ENCODE results near the gene EPAS1.

The EPAS1 gene

DNA sequence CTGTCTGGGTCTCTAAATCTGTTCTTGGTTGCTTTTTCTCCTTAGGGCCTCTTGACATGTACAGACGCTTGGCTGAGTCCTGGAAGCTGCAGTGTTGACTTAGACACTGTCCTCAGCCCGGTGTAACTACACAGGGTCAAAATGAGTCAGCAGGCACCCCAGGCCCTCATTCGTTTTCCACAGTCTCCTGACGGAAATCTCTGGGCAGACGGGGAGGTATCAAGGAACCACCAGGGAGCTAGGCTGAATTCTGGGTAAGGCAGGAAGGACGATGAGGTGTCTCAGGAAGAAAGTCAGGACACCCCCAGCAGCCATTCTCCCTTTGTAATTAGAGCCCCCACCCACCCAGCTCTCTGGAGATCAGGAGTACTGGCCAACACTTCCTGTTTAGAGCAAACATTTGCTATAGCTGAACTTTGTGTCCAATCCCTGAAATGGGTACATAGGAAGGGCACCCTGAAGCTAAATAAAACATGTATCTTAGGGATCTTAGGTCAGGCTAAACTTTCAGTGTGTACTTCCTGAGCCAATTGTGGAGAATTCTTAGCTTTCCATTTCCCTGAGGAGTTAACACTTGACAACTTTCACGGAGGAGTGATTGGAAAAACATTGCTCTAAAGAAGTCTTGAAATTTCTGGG, 23.9 kb upstream of the EPAS1 start:
- no peak for DNase-seq (ENCODE audit: low read depth)

DNA sequence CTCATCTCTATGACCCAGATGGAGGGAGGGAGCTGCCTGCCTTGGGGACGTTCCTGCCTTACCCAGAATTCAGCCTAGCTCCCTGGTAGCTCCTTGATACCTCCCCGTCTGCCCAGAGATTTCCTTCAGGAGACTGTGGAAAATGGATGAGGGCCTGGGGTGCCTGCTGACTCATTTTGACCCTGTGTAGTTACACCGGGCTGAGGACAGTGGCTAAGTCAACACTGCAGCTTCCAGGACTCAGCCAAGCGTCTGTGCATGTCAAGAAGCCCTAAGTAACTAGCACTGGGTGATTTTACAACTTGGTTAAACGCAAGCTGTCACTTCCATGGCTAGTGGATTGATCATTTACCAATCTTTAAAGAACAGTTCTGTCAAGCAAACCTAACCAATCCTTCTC, 23.3 kb upstream of the EPAS1 start:
- no peak for DNase-seq (ENCODE audit: low read depth)

DNA sequence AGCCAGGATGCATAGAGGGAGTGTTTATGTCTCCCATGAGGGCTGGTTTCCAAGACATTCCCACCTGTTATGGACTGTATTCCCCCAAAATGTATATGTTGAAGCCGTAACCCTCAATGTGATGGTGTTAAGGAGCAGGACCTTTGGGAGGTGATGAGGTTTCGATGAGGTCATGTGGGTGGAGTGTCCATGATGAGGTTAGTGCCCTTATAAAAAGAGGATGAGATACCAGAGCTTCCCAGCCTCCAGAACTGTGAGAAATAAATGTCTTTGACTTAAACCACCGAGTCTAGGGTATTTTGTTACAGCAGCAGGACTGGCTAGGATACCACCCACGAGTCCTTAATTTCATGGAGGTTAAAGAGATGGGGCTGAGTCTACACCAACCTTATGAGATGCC, 22.6 kb upstream of the EPAS1 start:
- DNase-seq (ENCODE audit: low read depth) = no peak

DNA sequence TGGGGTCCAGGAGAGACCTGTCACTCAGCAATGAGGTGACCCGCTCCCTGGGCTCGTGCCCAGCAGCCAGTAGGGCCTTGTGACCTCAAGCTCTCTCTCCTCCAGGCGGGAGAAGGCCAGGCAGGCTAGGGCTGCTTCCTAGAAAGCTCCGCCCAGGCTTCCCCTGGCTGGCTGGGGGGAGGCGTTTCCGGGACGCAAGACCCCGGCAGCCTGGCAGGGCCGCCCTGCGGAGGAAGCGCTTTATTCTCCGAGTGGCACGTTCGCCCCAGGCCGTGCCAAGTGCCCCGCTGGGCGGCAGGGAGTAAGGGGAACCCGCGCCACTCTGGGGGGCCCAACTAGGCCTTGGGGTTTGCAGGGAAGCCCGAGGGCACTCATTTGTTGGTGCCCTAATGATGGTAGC, 21.2 kb upstream of the EPAS1 start:
- peak; percentile 10 for DNase-seq (ENCODE audit: low read depth)

DNA sequence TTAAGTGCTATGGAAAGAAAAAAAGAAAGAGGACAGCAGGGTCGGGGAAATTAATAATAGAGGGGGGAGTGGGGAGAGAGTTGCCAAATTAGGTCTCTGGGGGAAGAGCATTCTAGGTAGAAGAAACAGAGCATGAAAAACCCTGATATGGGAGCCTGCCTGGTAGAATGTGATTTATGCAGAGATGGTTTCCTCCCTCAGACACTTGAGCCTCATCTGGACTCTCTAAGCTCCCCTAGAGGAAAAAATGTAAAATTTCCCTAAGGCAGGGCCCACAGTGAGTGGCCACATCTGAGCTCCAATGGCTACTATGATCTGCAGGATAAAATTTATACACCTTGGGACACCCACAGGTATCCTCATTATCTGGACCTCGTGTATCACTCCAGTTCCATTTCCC, 20.6 kb upstream of the EPAS1 start:
- no peak for DNase-seq (ENCODE audit: low read depth)

DNA sequence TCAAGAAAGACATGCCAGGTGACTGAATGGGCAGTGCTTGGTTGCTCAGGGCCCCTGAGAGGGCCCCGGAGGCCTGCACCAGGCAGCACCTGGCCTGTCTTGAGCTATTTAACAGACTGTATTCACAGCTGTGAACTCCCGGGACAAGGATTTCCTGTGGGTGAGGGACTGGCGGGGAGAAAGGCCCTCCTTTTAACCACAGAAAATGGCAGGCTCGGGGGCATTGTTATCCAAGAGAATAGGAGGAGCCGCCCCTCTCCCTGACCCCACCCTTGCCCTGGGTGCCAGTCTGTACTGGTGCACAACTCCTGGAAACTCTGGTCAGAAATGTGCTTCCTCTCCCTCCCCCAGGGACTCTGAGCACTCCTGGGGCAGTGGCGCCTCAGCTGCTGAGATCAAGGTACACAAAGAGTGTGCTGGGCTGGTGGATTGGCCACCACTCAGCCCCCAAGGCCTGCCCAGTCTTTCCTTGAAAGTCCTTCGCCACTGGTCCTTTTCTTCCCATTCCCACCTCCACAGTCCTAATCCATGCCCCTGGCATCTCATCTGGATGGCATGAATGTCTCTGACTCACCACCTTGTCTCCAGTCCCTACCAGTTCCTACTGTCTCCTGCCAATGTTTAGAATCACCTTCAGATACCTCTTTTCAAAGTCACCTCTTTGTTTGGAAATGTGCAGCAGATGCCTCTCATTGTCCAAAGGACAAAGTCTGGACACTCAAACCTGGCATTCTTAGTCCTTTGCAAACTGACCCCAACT, 19.6 kb upstream of the EPAS1 start:
- no peak for DNase-seq (ENCODE audit: low read depth)

DNA sequence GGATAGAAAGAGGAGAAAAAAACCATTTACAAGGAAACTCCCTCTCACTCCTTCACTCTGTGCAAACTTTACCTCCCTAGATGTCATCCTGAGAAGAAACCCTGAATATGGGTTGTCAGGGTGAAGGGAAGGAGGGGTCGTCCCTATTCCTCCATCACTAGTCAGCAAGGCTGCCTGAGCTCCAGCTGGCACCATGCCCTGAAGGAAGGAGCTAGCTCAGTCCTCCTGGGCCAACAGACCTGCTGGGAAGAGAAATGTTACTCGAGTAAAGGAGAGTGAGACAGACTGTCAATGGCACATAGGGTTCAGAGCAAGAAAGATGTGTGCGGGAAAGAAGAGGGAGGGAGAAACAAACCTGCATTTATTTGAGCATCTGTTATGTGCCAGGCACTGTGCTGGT, 18.3 kb upstream of the EPAS1 start:
- DNase-seq (ENCODE audit: low read depth) = no peak

DNA sequence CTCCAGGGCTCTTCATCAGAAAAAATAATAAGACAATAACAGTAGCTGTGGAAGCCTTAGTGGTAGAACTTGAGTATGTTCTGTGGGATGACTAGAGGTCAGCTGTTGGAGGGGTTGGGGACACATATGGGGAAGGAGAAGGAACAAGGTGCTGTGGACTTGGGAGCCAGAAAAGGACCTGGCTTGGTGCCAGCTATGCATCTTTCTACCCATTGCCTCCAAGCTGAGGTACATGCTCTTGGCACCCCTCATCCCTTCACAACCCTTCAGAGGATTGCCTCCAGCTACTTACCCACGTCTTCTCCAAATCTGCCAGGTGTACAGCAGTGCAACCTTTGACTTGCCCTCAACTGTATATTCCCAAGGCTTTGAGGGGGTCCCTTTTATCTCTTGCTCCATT, 15.3 kb upstream of the EPAS1 start:
- no peak for DNase-seq (ENCODE audit: low read depth)

DNA sequence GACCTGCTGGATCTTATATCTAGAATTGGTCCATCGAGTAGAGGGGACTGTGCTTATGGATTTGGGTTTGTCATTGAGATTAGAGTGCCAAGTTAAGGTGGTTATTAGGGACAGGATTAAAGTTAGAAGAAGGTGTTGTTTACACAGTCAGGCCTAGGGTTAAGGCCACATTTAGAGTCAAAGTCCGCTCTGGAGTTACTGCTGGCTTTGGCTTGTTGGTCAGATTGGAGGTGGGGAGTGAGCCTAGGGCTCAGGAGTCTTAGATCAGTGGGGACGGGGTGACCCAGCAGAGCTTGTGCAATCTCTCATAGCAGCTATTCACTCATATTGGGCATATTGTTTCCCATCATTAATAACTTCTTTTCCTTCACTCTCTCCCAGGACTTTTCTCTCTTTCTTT, 13.5 kb upstream of the EPAS1 start:
- no peak for DNase-seq (ENCODE audit: low read depth)

DNA sequence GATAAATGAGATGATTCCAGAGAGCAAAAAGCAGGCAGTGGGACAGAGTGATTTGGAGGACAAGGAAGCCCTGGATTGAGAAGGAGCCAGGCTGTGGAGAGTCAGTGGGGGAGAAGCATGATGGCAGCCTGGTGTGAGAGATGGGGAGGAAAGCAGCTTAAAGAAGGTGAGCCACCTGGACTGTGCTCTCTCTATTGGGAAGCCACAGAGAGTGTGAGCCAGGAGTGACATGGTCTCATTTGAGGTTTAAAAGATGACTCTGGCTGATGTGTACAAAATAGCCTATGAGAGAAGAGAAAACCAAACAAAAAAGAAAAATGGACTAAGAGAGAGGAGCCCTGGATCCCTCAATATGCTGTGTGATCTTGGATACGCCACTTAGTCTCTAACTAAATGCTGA, 12.9 kb upstream of the EPAS1 start:
- DNase-seq (ENCODE audit: low read depth) = no peak

DNA sequence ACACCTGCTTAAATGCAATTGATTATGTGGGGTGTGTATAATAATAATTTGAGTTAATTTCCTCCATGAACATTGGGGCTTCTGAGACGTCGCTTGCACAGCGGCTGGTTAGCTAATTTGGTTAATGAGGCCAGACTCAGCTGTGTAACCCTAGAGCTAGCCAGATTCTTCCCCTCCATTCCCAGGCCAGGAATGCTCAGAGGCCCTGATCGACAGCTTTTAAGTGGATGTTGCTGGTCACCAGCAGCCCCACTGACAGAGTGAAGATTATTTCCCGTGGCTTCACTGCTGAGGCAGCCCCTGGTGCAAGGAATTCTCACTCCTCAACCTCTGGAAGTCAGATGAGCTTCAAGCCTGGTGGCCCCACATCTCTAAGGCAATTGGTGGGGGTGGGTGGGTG, 12.4 kb upstream of the EPAS1 start:
- no peak for DNase-seq (ENCODE audit: low read depth)

DNA sequence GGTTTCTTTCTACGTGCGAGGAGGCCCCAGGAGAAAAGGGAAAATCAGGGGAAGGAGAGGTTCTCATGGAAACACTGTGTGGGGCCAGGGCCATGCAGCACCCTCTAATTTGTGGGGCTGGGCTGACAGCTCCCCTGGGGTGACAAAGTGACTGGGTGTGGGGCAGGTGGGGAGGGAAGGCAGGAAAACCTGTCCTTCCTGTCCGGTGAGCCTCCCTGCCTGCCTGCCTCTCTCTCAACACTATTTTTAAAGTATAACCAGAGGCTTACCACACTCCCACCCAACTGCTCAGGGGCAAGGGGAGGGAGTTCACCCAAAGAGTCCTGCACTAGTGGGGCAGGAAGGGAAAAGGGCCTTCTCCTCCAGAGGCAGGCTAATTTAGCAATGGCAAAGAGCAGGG, 10.5 kb upstream of the EPAS1 start:
- no peak for DNase-seq (ENCODE audit: low read depth)

DNA sequence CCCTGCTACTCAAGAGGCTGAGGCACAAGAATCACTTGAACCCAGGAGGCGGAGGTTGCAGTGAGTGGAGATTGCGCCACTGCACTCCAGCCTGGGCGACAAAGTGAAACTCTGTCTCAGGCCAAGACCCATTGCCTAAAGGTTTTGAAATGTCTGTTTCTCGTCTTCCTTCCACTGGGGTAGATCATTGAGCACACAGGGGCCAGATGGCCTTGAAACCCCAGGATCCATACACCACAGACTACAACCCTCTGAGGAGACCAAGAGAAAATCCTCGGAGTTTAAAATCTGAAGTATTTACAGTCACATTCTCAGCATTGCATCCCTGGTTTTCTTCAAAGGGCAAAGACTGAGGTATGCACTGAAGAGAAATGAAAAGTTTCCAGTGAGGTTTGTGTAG, 7.1 kb upstream of the EPAS1 start:
- DNase-seq (ENCODE audit: low read depth) = no peak

DNA sequence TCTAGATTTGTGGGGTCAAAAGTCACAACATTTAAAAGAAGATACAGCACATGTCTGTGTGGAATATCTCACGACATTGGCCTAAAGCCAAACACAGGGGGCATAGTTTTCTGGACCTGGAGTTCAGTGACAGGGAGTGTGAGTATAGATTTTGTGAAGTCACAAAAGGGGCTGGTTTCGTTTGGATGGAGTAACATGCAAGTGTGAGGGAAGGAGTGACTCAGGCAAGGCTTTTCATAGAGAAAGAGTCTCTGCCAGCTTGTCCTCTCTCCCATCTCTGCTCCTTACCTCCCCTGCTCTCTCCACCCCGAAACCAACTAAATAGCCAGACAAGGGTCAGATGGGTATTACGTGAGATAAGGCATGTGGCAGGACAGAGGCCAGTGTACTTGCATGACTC, 3.7 kb upstream of the EPAS1 start:
- DNase-seq (ENCODE audit: low read depth) = no peak

DNA sequence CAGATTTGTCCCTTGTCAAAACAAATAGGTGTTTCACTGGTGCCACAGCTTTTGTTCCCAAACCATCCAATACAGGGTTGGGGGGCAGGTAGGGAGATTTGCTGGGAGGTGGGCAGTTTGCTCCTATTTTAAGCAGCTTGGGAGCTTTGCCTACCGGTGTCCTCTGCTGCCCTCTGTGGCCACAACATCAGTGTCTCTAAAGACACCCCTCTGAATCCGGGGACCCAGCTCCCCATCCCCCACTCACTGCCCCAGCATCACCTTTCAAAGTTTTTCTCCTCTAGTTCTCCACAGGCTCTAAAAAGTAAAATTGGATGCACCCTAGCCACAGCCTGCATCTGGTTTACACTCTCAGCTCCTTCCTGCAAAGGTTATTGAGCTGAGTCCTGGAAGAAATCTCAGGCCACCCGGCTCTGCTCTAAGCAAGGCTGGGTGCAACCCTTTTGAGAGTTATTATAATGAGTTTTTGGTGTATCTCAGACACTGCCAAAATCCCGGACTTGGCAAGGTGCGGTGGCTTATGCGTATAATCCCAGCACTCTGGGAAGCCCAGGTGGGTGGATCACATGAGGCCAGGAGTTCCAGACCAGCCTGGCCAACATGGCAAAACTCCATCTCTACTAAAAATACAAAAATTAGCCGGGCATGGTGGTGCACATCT, 2.9 kb upstream of the EPAS1 start:
- DNase-seq (ENCODE audit: low read depth) = no peak

DNA sequence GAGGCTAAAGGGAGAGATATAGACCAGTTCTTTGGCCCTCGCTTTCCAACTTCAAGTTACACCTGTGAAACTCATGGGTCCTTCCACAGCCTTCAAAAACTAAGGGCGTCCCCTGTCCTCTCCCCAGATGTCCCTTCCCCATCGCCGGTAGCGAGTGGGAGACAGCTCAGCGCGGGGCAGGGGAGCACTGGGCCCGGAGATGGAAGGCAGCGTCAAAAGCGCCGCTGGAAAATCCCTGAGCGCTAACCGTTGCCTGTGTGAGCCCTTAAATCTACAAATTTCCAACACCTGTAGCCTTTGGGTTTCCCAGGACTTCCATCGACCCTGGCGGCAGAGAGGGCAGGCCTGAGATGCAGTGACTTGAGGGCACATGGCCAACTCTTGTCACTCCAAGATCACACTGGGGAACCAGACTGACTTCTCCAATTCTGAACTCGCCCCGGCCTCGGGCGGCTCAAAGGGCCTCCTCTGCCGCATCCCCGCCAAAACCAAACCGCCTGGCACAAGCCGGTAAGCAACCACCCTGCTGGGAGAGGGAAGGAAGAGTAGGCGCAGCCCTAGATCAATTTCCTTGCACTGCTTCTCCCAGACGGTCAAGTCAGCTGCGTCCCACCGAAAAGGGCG, 879 bp upstream of the EPAS1 start:
- DNase-seq (ENCODE audit: low read depth) = no peak

DNA sequence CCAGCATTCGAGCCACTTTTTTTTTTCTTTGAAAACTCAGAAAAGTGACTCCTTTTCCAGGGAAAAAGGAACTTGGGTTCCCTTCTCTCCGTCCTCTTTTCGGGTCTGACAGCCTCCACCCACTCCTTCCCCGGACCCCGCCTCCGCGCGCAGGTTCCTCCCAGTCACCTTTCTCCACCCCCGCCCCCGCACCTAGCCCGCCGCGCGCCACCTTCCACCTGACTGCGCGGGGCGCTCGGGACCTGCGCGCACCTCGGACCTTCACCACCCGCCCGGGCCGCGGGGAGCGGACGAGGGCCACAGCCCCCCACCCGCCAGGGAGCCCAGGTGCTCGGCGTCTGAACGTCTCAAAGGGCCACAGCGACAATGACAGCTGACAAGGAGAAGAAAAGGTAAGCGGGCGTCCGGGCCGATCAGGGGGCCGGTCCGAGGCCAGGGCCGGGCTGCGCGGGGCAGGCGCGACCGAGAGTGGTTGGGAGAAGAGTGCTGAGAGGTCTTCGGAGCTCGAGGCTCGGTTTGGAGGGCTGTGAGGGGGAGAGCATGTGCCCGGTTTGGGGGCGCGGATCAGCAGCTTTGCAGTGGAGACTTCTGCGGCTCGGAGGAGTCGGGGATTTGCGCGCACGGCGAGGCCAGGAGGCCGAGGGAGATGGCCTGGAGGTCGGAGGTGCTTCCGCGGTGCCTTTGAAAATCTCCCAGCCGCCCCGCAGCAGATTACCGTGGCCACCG, 502 bp downstream of the EPAS1 start:
- peak; percentile 43 for DNase-seq (ENCODE audit: low read depth)

DNA sequence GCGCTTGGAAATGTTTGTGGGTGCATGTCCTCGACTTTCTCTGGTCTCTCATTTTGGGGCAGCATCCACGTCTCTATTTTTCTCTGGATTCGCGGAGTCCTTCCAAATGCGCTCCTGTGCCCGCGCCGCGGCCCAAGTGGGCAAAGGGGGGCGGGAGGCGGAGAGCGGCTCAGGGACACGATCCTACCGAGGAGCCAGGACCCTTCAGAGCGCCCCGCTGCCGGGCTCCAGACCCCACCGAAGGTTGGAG, 990 bp downstream of the EPAS1 start:
- no peak for DNase-seq (ENCODE audit: low read depth)

DNA sequence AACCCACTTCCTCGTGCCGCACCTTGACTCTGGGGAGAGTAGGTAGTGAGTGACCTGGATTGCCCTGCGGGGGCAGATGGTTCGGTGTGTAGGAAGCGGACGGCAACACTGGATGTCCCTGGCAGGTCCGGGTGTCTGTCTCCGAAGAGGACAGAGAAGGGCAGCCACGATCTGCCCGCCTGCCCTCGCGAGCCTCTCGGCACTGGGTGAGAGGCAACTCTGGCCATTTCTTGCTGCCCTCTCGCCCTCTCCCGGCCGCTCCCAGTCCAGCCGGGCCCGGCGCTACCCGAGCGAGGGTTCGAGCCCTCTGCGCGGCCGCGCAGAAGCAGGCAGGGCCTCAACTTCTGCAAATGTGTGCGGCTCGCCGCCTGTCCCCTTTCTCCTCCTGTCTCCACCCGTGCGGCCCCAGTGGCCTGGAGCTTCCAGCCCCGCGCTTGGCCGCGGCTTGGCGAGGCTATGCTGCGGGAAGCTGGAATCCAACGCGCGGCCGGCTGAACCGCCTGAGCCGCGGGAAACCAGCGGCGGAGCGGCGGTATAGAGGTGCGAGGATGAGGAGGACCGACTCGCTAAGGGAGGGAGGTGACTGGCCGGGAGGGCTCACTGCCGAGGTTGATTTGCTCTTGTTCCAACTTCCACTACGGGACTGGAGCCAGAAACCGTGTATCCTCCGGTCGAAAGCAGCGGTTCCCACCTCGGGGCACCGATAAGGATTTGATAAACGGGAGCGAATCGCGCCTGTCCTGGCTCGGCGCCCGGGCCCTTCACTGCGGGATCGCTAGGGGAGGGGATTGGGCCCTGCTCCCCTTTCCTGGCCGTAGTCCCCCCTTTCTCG, 1.5 kb downstream of the EPAS1 start:
- DNase-seq (ENCODE audit: low read depth) = no peak

DNA sequence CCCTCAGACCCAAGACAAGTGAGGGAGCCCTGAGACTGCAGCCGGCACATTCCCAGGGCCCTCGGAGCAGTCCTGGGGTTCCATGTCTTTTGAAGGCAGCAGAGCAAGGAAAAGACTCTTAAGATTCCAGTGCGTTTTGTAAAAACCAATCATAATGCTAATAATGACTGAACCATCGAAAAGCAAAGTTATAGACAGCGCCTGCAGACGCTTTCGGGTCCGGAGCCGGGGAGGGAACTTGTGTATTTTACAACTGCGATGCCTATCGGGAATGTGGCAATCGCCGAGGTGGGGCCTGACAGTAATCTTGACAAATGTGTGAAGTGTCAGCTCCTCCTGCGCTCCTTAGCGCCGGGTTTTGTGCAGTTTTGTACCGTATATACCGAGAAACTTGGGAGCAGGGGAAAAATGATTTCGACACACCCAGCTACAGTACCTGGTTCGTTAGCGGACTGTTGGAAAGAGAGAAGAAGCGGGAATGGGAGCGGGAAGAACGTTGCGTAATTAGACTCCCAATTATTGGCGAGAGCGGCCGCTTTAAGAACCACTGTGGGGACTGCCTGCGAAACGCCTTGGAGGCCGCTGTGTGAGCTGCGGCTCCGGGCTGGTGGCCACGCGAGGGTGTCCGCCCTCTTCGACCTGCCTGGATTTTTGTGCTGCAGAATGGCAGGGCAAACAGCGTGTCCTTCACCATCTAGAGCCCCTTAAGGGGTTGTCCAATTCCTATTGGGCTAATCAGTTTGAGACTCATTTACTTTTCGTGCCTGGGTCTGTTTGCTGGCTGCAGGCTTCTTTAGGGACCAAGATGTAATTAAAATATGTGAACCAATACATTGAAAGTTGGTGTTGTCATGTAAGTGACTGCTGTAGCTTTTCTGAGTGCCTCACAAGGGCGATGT, 2.4 kb downstream of the EPAS1 start:
- DNase-seq (ENCODE audit: low read depth) = no peak

DNA sequence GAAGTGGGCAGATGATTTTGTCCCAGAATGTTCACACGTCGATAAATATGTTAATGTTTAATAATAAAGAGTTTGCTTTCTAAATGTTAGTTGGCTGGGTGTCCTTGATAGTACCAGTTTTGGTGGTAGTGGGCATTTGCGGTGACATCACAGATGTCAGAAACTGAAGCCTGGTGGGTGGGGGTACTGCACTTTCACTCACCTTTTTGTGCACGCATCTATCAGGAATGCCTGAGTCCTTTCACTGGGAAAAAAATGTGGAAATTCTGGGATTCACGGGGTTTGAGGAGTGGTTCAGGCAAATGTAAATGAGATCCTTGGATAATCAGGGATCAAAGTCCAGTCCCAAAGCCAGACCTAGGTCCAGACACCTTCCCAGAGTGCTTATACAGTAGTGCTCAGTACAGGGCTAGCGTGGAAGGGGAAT, 3.2 kb downstream of the EPAS1 start:
- DNase-seq (ENCODE audit: low read depth) = no peak

Measured in activated T-cell treated with anti-CD3 and anti-CD28 coated beads for 48 hours (primary cell).